OCI-LY3 (cell line): Measurements from ENCODE around the gene IFNL4.
"Not testable (repeated sequence)": the region's sequence is repeated elsewhere in the genome, so short reads cannot be mapped to it uniquely, and the experiment has no call there.

Experiments used
- H2AFZ ChIP-seq: fragments of 200-600, 300-600 bp; shearing (Covaris generic); 2 replicates; pipeline ENCODE4 v1.6.0; 2014; ENCODE audit warnings: antibody characterized with exemption, low read depth, low read length
- H3K27ac ChIP-seq: fragments of 200-600, 300-600 bp; sonication (generic); 2 replicates; pipeline ENCODE4 v1.5.1; 2014; ENCODE audit warnings: mild to moderate bottlenecking, low read length, moderate library complexity, mixed read lengths
- H3K27me3 ChIP-seq: fragments of 200-600, 300-600 bp; sonication (generic); 2 replicates; pipeline ENCODE4 v1.6.1; 2014; ENCODE audit warnings: low read depth, low read length, mixed read lengths
- H3K36me3 ChIP-seq: fragments of 200-600, 300-600 bp; sonication (generic); replicated peaks from 2 replicates; pipeline ENCODE3; 2014; ENCODE audit warnings: low read depth, low read length, mixed read lengths
- H3K4me1 ChIP-seq: fragments of 300-600, 200-600 bp; sonication (generic); 2 replicates; pipeline ENCODE4 v1.6.1; 2014; ENCODE audit warnings: low read length, mixed read lengths
- H3K4me2 ChIP-seq: fragments of 200-600, 300-600 bp; sonication (generic); 2 replicates; pipeline ENCODE4 v1.6.1; 2014; ENCODE audit warnings: low read length, mixed read lengths
- H3K4me3 ChIP-seq: fragments of 300-600, 200-600 bp; sonication (generic); 2 replicates; pipeline ENCODE4 v1.5.1; 2014; ENCODE audit warnings: antibody characterized with exemption, mild to moderate bottlenecking, low read length, moderate library complexity
- H3K79me2 ChIP-seq: fragments of 300-600, 200-600 bp; shearing (Covaris generic); 2 replicates; pipeline ENCODE4 v1.6.1; 2014; ENCODE audit warnings: mild to moderate bottlenecking, low read length, mixed read lengths
- H3K9ac ChIP-seq: fragments of 300-600, 200-600 bp; shearing (Covaris generic); 2 replicates; pipeline ENCODE4 v1.6.0; 2014; ENCODE audit warnings: mild to moderate bottlenecking, low read length, moderate library complexity
- H3K9me3 ChIP-seq: fragments of 200-600, 300-600 bp; shearing (Covaris generic); 2 replicates; pipeline ENCODE4 v1.6.1; 2014; ENCODE audit warnings: low read length, mixed read lengths; ENCODE audit not compliant: insufficient read depth
- H4K20me1 ChIP-seq: fragments of 200-600, 300-600 bp; sonication (generic); 2 replicates; pipeline ENCODE4 v1.6.1; 2016; ENCODE audit warnings: low read length, mixed read lengths; ENCODE audit not compliant: insufficient read depth
- EZH2phosphoT487 ChIP-seq: fragments of 200-600 bp; shearing (Covaris generic); IDR thresholded peaks from 2 replicates; pipeline ENCODE4 v1.6.1; 2018; ENCODE audit warnings: antibody characterized with exemption, mixed run types, low read depth
- TF ChIP-seq, protein P1 (sequence below): fragments of 200-600, 300-600 bp; sonication (generic); IDR thresholded peaks from 2 replicates; pipeline ENCODE4 v1.5.1; 2014; ENCODE audit warnings: antibody characterized with exemption, low read length, low read depth

IFNL4 gene

DNA sequence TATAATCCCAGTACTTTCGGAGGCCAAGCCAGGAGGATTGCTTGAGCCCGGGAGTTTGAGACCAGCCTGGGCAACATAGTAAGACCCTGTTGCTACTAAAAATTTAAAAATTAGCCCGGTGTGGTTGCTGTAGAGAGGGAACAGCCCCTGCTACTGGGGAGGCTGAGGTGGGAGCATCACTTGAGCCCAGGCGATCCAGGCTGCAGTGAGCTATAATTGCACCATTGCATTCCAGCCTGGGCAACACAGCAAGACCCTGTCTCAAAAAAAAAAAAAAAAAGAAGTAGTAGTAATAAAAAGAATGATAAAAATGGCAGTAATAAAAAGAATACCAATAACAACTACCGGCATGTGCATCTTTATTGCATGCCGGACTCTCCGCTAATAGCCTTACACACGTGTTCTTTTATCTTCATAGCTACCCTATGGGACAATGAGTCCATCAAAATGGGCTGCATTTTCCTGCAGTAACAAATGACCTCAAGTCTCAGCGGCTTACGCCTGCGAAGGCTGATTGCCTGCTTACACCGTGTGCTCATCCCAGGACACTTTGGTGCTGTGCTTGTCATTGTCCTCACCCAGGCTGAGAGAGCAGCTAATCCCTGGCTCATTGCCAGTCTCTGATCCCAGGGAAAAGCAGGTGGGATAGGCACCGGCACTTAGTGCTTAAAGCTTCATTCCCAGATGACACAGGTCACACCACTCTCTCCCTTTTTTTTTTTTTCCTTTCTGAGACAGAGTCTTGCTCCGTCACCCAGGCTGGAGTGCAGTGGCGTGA lies 30.2 kb downstream of the IFNL4 start:
- no peak for TF ChIP-seq EZH2phosphoT487
- TF ChIP-seq, protein P1, sequence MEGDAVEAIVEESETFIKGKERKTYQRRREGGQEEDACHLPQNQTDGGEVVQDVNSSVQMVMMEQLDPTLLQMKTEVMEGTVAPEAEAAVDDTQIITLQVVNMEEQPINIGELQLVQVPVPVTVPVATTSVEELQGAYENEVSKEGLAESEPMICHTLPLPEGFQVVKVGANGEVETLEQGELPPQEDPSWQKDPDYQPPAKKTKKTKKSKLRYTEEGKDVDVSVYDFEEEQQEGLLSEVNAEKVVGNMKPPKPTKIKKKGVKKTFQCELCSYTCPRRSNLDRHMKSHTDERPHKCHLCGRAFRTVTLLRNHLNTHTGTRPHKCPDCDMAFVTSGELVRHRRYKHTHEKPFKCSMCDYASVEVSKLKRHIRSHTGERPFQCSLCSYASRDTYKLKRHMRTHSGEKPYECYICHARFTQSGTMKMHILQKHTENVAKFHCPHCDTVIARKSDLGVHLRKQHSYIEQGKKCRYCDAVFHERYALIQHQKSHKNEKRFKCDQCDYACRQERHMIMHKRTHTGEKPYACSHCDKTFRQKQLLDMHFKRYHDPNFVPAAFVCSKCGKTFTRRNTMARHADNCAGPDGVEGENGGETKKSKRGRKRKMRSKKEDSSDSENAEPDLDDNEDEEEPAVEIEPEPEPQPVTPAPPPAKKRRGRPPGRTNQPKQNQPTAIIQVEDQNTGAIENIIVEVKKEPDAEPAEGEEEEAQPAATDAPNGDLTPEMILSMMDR, result no peak
- Histone ChIP-seq H3K27ac (no peak overlapping the region), H3K9ac (no peak overlapping the region), H3K27me3 (peaks cover 4% of the 10 kb centered on the region; the same call in 1 of the 2 replicates), H3K9me3 (no peaks in the 10 kb centered on the region), H3K4me3 (no peak overlapping the region), H4K20me1 (no peaks in the 10 kb centered on the region), H3K36me3 (no peaks in the 10 kb centered on the region), H3K4me2 (no peak overlapping the region), H3K4me1 (no peaks in the 10 kb centered on the region), H2AFZ (no peak overlapping the region), H3K79me2 (no peaks in the 10 kb centered on the region)

GRCh38 chr19:39217094-39217493 lies 31.6 kb downstream of the IFNL4 start:
- TF ChIP-seq, protein P1, result no peak
- TF ChIP-seq EZH2phosphoT487, result no peak
- Histone ChIP-seq H3K4me1 (no peaks in the 10 kb centered on the region), H3K9me3 (no peaks in the 10 kb centered on the region), H3K27ac (no peak overlapping the region), H3K9ac (no peak overlapping the region), H3K79me2 (no peaks in the 10 kb centered on the region), H3K27me3 (peaks cover 4% of the 10 kb centered on the region; the same call in 1 of the 2 replicates), H3K4me3 (no peak overlapping the region), H4K20me1 (no peaks in the 10 kb centered on the region), H2AFZ (no peak overlapping the region), H3K4me2 (no peak overlapping the region), H3K36me3 (no peaks in the 10 kb centered on the region)

GRCh38 chr19:39215323-39215722 lies 33.3 kb downstream of the IFNL4 start:
- not testable (repeated sequence) for H3K27ac ChIP-seq, H3K27me3 ChIP-seq, H3K4me1 ChIP-seq, H3K9me3 ChIP-seq, H3K9ac ChIP-seq, H3K36me3 ChIP-seq, H4K20me1 ChIP-seq, H2AFZ ChIP-seq, H3K4me2 ChIP-seq, H3K4me3 ChIP-seq, H3K79me2 ChIP-seq

- H3K27ac ChIP-seq, result no peak overlapping the region
- H3K4me2 ChIP-seq, result no peak overlapping the region
- H3K9ac ChIP-seq, result no peak overlapping the region
- no peaks in the 10 kb centered on the region for H3K36me3 ChIP-seq
- H4K20me1 ChIP-seq, result no peaks in the 10 kb centered on the region
- H3K27me3 ChIP-seq, result peaks cover 8% of the 10 kb centered on the region; the same call in 1 of the 2 replicates
- H3K4me1 ChIP-seq, result no peaks in the 10 kb centered on the region
- no peak for TF ChIP-seq EZH2phosphoT487
- TF ChIP-seq, protein P1, result peak; percentile 82
- H3K79me2 ChIP-seq, result no peaks in the 10 kb centered on the region
- H2AFZ ChIP-seq, result no peak overlapping the region
- H3K9me3 ChIP-seq, result no peaks in the 10 kb centered on the region
- no peak overlapping the region for H3K4me3 ChIP-seq
These were observed 36.3 kb downstream of the IFNL4 start for GRCh38 chr19:39212375-39212742.
